CD4-positive, alpha-beta memory T cell (primary cell): Measurements from ENCODE around the gene CADM2. TPM values are rescaled to one million over a fixed set of nuclear protein-coding genes. Genes with fewer than 3 reads are reported as not detected.

ENCODE experiments used
- CTCF ChIA-PET: fragments of 350-600 bp; sonication (Branson Sonifier 250); formaldehyde crosslinking; loops from one replicate; lab custom pipeline; 2021; ENCODE audit warnings: inconsistent platforms; ENCODE audit not compliant: partially characterized antibody; lab: Charles Lee
- POLR2A ChIA-PET: fragments of 350-600 bp; sonication (Branson Sonifier 250); formaldehyde crosslinking; loops from one replicate; lab custom pipeline; 2021; ENCODE audit not compliant: partially characterized antibody; lab: Charles Lee
- DNase-seq, 5 donors: peaks; one replicate each; pipeline versions ENCODE4 v3.0.0 to v3.0.0-alpha.2; 2020 to 2022; ENCODE audit warnings: mixed read lengths in 1 of 5
- H3K27ac ChIP-seq: one replicate; pipeline ENCODE4 v1.7.0; 2013; ENCODE audit warnings: low read depth, low read length
- H3K27me3 ChIP-seq: 2 replicates; pipeline ENCODE4 v1.7.0; 2013; ENCODE audit warnings: mild to moderate bottlenecking, low read length, moderate library complexity; ENCODE audit not compliant: insufficient read depth
- H3K36me3 ChIP-seq: 2 replicates; pipeline ENCODE4 v1.7.0; 2013; ENCODE audit warnings: mild to moderate bottlenecking, low read length, moderate library complexity; ENCODE audit not compliant: insufficient read depth
- H3K4me1 ChIP-seq: 2 replicates; pipeline ENCODE4 v1.7.0; 2013; ENCODE audit warnings: mild to moderate bottlenecking, low read length, moderate library complexity; ENCODE audit not compliant: insufficient read depth
- H3K4me3 ChIP-seq, 2 donors: one replicate each; pipeline ENCODE4 v1.7.0; 2013; ENCODE audit warnings: low read length in 2 of 2, mild to moderate bottlenecking in 1 of 2
- H3K9me3 ChIP-seq, 2 donors: one replicate each; pipeline ENCODE4 v1.7.0; 2013; ENCODE audit warnings: low read length in 2 of 2, control low read depth in 1 of 2; ENCODE audit not compliant: control insufficient read depth in 1 of 2
- H3K27ac Mint-ChIP-seq, 7 donors: one replicate each; pipeline ENCODE4 v1.8.0; 2020 to 2021; ENCODE audit warnings: mixed read lengths in 7 of 7, mild to moderate bottlenecking in 6 of 7, inconsistent platforms in 3 of 7, moderate library complexity in 3 of 7
- H3K27me3 Mint-ChIP-seq, 2 donors: one replicate each; pipeline ENCODE4 v1.8.0; 2020 to 2021; ENCODE audit warnings: mixed read lengths in 2 of 2
- H3K36me3 Mint-ChIP-seq, 2 donors: one replicate each; pipeline ENCODE4 v1.8.0; 2020 to 2021; ENCODE audit warnings: mixed read lengths in 2 of 2, inconsistent platforms in 1 of 2, mild to moderate bottlenecking in 1 of 2
- H3K4me1 Mint-ChIP-seq, 4 donors: one replicate each; pipeline ENCODE4 v1.8.0; 2020 to 2021; ENCODE audit warnings: mixed read lengths in 4 of 4, mild to moderate bottlenecking in 1 of 4
- H3K4me3 Mint-ChIP-seq, 8 donors: one replicate each; pipeline ENCODE4 v1.8.0; 2020 to 2021; ENCODE audit warnings: mixed read lengths in 8 of 8, mild to moderate bottlenecking in 7 of 8, moderate library complexity in 6 of 8, inconsistent platforms in 3 of 8
- H3K9me3 Mint-ChIP-seq, 8 donors: one replicate each; pipeline ENCODE4 v1.8.0; 2020 to 2021; ENCODE audit warnings: mixed read lengths in 8 of 8, mild to moderate bottlenecking in 5 of 8, inconsistent platforms in 3 of 8, moderate library complexity in 1 of 8
- intact Hi-C: fragments of 100-400 bp; cut with micrococcal nuclease; formaldehyde crosslinking; loops from one replicate; pipeline ENCODE4 v1.15.1; 2023
- polyA plus RNA-seq, 2 donors: library from polyadenylated mRNA; unstranded; fragments of 300-500 nt; fragmentation: Illumina TruSeq; gene quantifications; one replicate each; pipeline ENCODE4 v1.2.3, GENCODE V29; 2021
- total RNA-seq, 2 experiments: library from RNA; stranded (reverse); gene quantifications; one replicate each; pipeline ENCODE4 v1.2.3, GENCODE V29; 2021

Gene CADM2
- total and polyA plus RNA-seq, 4 experiments from 2014 or later = 0.21 to 0.38 TPM; not detected in 2

DNA sequence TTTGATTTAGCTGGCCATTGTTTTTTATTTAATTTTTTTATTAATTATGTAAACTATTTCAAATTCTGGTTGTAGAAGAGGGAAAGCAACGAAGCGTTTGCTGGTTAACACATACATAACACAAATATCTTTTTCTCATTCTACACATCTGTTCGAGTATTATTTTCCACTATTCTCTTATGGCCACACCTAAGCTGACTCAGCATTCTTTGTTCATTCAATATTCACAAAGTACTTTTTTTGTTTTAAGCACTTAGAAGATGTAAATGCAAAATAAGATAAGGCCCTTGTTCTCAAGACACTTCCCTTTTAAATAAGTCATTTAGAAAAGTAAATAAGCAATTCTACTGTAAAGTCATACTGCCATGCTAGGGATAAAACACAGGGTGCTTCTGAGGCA, 45.4 kb downstream of the CADM2 start:
- intact Hi-C loops = no loop called here
- Histone ChIP-seq H3K9me3 (no peaks in the 10 kb centered on the region), H3K4me1 (no peaks in the 10 kb centered on the region), H3K27ac (no peak overlapping the region), H3K36me3 (no peaks in the 10 kb centered on the region), H3K4me3 (no peak overlapping the region), H3K27me3 (no peaks in the 10 kb centered on the region)
- Mint-ChIP-seq H3K9me3 (peaks cover 0 to 9% (median 3%) of the 10 kb centered on the region in 8 donors), H3K27ac (no peak overlapping the region), H3K4me3 (no peak overlapping the region), H3K4me1 (no peaks in the 10 kb centered on the region), H3K36me3 (no peaks in the 10 kb centered on the region), H3K27me3 (no peaks in the 10 kb centered on the region)
- ChIA-PET CTCF (no interaction called here), POLR2A (no interaction called here)
- no peak for DNase-seq

GRCh38 chr3:85005946-85006345, 47.2 kb downstream of the CADM2 start:
- H3K27ac ChIP-seq = no peak overlapping the region
- ChIA-PET POLR2A (no interaction called here), CTCF (no interaction called here)
- Mint-ChIP-seq H3K4me1 (no peaks in the 10 kb centered on the region), H3K36me3 (no peaks in the 10 kb centered on the region), H3K4me3 (no peak overlapping the region), H3K27ac (no peak overlapping the region), H3K27me3 (no peaks in the 10 kb centered on the region), H3K9me3 (peaks cover 0 to 9% (median 2%) of the 10 kb centered on the region in 8 donors)
- DNase-seq = no peak
- no peak overlapping the region for H3K4me3 ChIP-seq
- no peaks in the 10 kb centered on the region for H3K36me3 ChIP-seq
- intact Hi-C loops = no loop called here
- no peaks in the 10 kb centered on the region for H3K9me3 ChIP-seq
- no peaks in the 10 kb centered on the region for H3K4me1 ChIP-seq
- H3K27me3 ChIP-seq = no peaks in the 10 kb centered on the region

DNA sequence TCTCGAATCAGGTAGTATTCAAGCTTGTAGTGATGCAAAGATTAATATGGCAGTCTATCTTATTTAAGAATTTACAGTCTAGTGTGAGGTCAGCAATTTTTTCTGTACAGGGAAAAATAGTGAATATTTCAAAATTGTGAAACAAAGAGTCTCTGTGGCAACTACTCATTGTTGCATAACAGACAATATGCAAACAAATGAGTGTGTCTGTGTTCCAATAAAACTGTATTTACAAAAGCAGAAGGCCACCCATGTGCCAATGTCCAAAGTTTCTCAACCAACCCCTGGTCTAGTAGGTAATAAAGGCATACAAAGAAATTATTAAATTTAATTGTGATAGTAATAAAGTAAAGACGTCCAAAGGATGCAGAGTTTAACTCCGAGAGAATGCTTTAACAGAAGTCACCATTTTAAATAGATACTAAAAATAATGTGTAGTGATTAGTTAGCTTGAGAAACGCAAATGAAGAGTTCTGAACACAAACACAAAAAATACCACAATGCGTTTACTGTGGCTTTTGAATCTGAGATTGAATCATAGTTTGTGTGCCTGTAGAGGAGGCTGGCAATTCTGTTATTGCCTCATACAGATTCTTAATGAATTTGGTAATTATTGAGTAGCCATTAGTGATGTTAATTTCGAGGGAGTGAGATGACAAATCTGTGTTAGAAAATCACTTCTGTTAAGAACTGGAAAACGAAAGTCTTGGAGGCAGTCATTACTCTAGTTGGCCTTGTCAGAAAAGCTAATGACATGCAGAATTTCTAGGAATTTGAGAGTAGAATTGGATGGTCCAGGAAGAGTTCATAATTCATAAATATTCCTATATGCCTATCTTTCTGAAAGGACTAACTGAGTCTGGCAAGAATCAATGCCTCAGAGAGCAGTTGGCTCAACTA, 48.7 kb downstream of the CADM2 start:
- Mint-ChIP-seq H3K9me3 (peaks cover 0 to 9% (median 0%) of the 10 kb centered on the region in 8 donors), H3K4me1 (no peaks in the 10 kb centered on the region), H3K27ac (no peak overlapping the region), H3K36me3 (no peaks in the 10 kb centered on the region), H3K4me3 (no peak overlapping the region), H3K27me3 (no peaks in the 10 kb centered on the region)
- no peak overlapping the region for H3K27ac ChIP-seq
- H3K4me1 ChIP-seq = no peaks in the 10 kb centered on the region
- H3K36me3 ChIP-seq = no peaks in the 10 kb centered on the region
- no peak overlapping the region for H3K4me3 ChIP-seq
- intact Hi-C loops = no loop called here
- H3K9me3 ChIP-seq = no peaks in the 10 kb centered on the region
- ChIA-PET POLR2A (no interaction called here), CTCF (no interaction called here)
- no peak for DNase-seq
- no peaks in the 10 kb centered on the region for H3K27me3 ChIP-seq

- ChIA-PET CTCF (no interaction called here), POLR2A (no interaction called here)
- no peak overlapping the region for H3K27ac Mint-ChIP-seq
- H3K9me3 Mint-ChIP-seq = peaks cover 0 to 9% (median 6%) of the 10 kb centered on the region in 8 donors
- H3K27me3 Mint-ChIP-seq = no peaks in the 10 kb centered on the region
- Histone ChIP-seq H3K4me1 (no peaks in the 10 kb centered on the region), H3K9me3 (no peaks in the 10 kb centered on the region), H3K4me3 (no peak overlapping the region), H3K36me3 (no peaks in the 10 kb centered on the region), H3K27me3 (no peaks in the 10 kb centered on the region), H3K27ac (no peak overlapping the region)
- DNase-seq = no peak
- intact Hi-C loops = no loop called here
- H3K4me1 Mint-ChIP-seq = no peaks in the 10 kb centered on the region
- H3K36me3 Mint-ChIP-seq = no peaks in the 10 kb centered on the region
- no peak overlapping the region for H3K4me3 Mint-ChIP-seq
These were observed 62.0 kb downstream of the CADM2 start for GRCh38 chr3:85020828-85021227.

- ChIA-PET CTCF (no interaction called here), POLR2A (no interaction called here)
- Histone ChIP-seq H3K4me1 (no peaks in the 10 kb centered on the region), H3K27ac (no peak overlapping the region), H3K9me3 (peaks cover 0 to 3% of the 10 kb centered on the region in 2 donors), H3K27me3 (no peaks in the 10 kb centered on the region), H3K4me3 (no peak overlapping the region), H3K36me3 (no peaks in the 10 kb centered on the region)
- DNase-seq = no peak
- Mint-ChIP-seq H3K9me3 (peaks cover 0 to 12% (median 11%) of the 10 kb centered on the region in 8 donors), H3K36me3 (no peaks in the 10 kb centered on the region), H3K4me3 (no peak overlapping the region), H3K27ac (no peak overlapping the region), H3K4me1 (no peaks in the 10 kb centered on the region), H3K27me3 (no peaks in the 10 kb centered on the region)
- intact Hi-C loops = no loop called here
These were observed 71.3 kb downstream of the CADM2 start for GRCh38 chr3:85030052-85030451.

GRCh38 chr3:85037203-85037602, 78.4 kb downstream of the CADM2 start:
- Mint-ChIP-seq H3K4me1 (no peaks in the 10 kb centered on the region), H3K4me3 (no peak overlapping the region), H3K27ac (no peak overlapping the region), H3K9me3 (peaks cover 2 to 16% (median 8%) of the 10 kb centered on the region in 8 donors), H3K27me3 (no peaks in the 10 kb centered on the region), H3K36me3 (no peaks in the 10 kb centered on the region)
- Histone ChIP-seq H3K27ac (no peak overlapping the region), H3K9me3 (peaks cover 0 to 3% of the 10 kb centered on the region in 2 donors), H3K4me3 (no peak overlapping the region), H3K36me3 (no peaks in the 10 kb centered on the region), H3K27me3 (no peaks in the 10 kb centered on the region), H3K4me1 (no peaks in the 10 kb centered on the region)
- no peak for DNase-seq
- intact Hi-C loops = no loop called here
- CTCF ChIA-PET = no interaction called here
- POLR2A ChIA-PET = no interaction called here

DNA sequence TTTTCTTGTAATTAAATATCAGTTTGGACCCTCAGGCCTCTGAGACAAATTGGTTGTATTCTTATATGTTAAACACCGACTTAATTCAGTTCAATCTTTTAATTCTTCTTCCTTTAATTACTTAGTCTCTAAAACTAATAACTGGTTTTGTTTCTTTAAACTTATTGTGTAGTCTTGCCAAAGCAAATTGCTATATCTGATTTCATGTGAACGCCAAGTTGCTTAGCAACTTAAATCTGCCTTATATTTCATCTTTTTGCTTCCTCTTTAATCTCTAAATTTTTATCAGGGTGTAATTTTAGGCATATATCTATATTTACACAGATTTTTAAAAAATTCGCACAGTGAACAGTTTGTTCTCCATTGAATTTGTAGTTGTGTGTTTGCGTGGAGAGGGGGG, 82.2 kb downstream of the CADM2 start:
- Mint-ChIP-seq H3K36me3 (no peaks in the 10 kb centered on the region), H3K27me3 (no peaks in the 10 kb centered on the region), H3K27ac (no peak overlapping the region), H3K9me3 (peaks cover 3 to 12% (median 7%) of the 10 kb centered on the region in 8 donors), H3K4me3 (no peak overlapping the region), H3K4me1 (no peaks in the 10 kb centered on the region)
- Histone ChIP-seq H3K27me3 (no peaks in the 10 kb centered on the region), H3K4me1 (no peaks in the 10 kb centered on the region), H3K36me3 (no peaks in the 10 kb centered on the region), H3K27ac (no peak overlapping the region), H3K9me3 (no peaks in the 10 kb centered on the region), H3K4me3 (no peak overlapping the region)
- ChIA-PET CTCF (no interaction called here), POLR2A (no interaction called here)
- DNase-seq = no peak
- intact Hi-C loops = no loop called here
